SK-N-SH (cell line): ENCODE data around the gene KLHL25. TPM values are rescaled to one million over a fixed set of nuclear protein-coding genes. Genes with fewer than 3 reads are reported as not detected.

Experiments used
- CTCF ChIA-PET: fragments of 300-600, 350-600 bp; formaldehyde crosslinking; extraction: SDS; loops from one replicate; lab custom pipeline; 2021; lab: Yijun Ruan, JAX
- POLR2A ChIA-PET: fragments of 350-600 bp; sonication (Branson Sonifier 250); formaldehyde crosslinking; extraction: SDS; loops from one replicate; lab custom pipeline; 2020; ENCODE audit warnings: antibody characterized with exemption, inconsistent platforms; lab: Yijun Ruan, JAX
- DNase-seq: peaks from one replicate; pipeline ENCODE4 v3.0.0; 2012
- H2AFZ ChIP-seq: fragments of 200-600 bp; sonication (generic); 2 replicates; pipeline ENCODE4 v1.8.1; 2016; ENCODE audit warnings: antibody characterized with exemption, mild to moderate bottlenecking, low read depth
- H3F3A ChIP-seq: fragments of 200-600 bp; sonication (generic); replicated peaks from 2 replicates; pipeline ENCODE3; 2016; ENCODE audit warnings: antibody characterized with exemption, mild to moderate bottlenecking; ENCODE audit not compliant: insufficient read depth
- H3K27ac ChIP-seq, 2 experiments: fragments of 200-500 bp in 1 of 2; fragments of 200-600 bp in 1 of 2; sonication (Bioruptor generic) in 1 of 2; sonication (generic), shearing (Covaris generic) in 1 of 2; 2 replicates each; pipeline versions ENCODE4 v1.5.1 to v1.6.1; 2014 to 2016; ENCODE audit warnings: low read depth in 2 of 2, inconsistent platforms in 1 of 2, low read length in 1 of 2, mild to moderate bottlenecking in 1 of 2, mixed read lengths in 1 of 2
- H3K27me3 ChIP-seq: fragments of 200-600 bp; sonication (generic), shearing (Covaris generic); 2 replicates; pipeline ENCODE4 v1.6.1; 2016; ENCODE audit warnings: mixed run types; ENCODE audit not compliant: insufficient read depth
- H3K36me3 ChIP-seq, 2 experiments: fragments of 200-500 bp in 1 of 2; fragments of 200-600 bp in 1 of 2; sonication (Bioruptor generic) in 1 of 2; sonication (generic) in 1 of 2; replicated peaks in 1 of 2; 2 replicates each; pipeline versions ENCODE3 to v1.5.1; 2014 to 2016; ENCODE audit warnings: low read length in 1 of 2, mild to moderate bottlenecking in 1 of 2; ENCODE audit not compliant: insufficient read depth in 2 of 2, control insufficient read depth in 1 of 2
- H3K4me1 ChIP-seq, 2 experiments: fragments of 200-500 bp in 1 of 2; fragments of 200-600 bp in 1 of 2; sonication (Bioruptor generic) in 1 of 2; sonication (generic), shearing (Covaris generic) in 1 of 2; 2 replicates each; pipeline versions ENCODE4 v1.5.1 to v1.6.1; 2014 to 2016; ENCODE audit warnings: low read depth in 1 of 2, low read length in 1 of 2, mixed run types in 1 of 2; ENCODE audit not compliant: insufficient read depth in 2 of 2, control insufficient read depth in 1 of 2
- H3K4me2 ChIP-seq: fragments of 200-600 bp; sonication (generic), shearing (Covaris generic); 2 replicates; pipeline ENCODE4 v1.6.1; 2017; ENCODE audit warnings: mixed run types
- H3K4me3 ChIP-seq, 2 experiments: fragments of 200-500 bp in 1 of 2; fragments of 200-600 bp in 1 of 2; sonication (Bioruptor generic) in 1 of 2; sonication (generic), shearing (Covaris generic) in 1 of 2; 2 replicates each; pipeline versions ENCODE4 v1.5.1 to v1.8.1; 2014 to 2016; ENCODE audit warnings: low read depth in 2 of 2, inconsistent platforms in 1 of 2, low read length in 1 of 2, mild to moderate bottlenecking in 1 of 2, mixed read lengths in 1 of 2, moderate library complexity in 1 of 2
- H3K79me2 ChIP-seq: fragments of 200-600 bp; sonication (generic); 2 replicates; pipeline ENCODE4 v1.8.1; 2017; ENCODE audit warnings: mild to moderate bottlenecking; ENCODE audit not compliant: insufficient read depth
- H3K9ac ChIP-seq: fragments of 200-600 bp; sonication (generic); 2 replicates; pipeline ENCODE4 v1.6.1; 2017; ENCODE audit warnings: mixed run types
- H3K9me2 ChIP-seq: fragments of 200-600 bp; sonication (generic); 2 replicates; pipeline ENCODE4 v1.6.1; 2017; ENCODE audit warnings: mixed run types
- H3K9me3 ChIP-seq: fragments of 200-600 bp; sonication (generic); 2 replicates; pipeline ENCODE4 v1.6.1; 2017; ENCODE audit warnings: mixed run types, mild to moderate bottlenecking, moderate library complexity
- H4K20me1 ChIP-seq: fragments of 200-600 bp; sonication (generic); 2 replicates; pipeline ENCODE4 v1.6.1; 2017; ENCODE audit warnings: mild to moderate bottlenecking, mixed run types; ENCODE audit not compliant: insufficient read depth
- CHD2 ChIP-seq: fragments of 150-350 bp; IDR thresholded peaks from 2 replicates; pipeline ENCODE4 v1.6.1; 2018; ENCODE audit warnings: low read length; ENCODE audit not compliant: partially characterized antibody
- EP300 ChIP-seq, 2 experiments: IDR thresholded peaks; 2 replicates each; pipeline versions ENCODE4 v1.4.0 to v1.6.1; 2012; ENCODE audit warnings: borderline replicate concordance in 1 of 2, low read depth in 1 of 2, low read length in 1 of 2
- FOXJ3 ChIP-seq: sonication (generic); formaldehyde crosslinking; IDR thresholded peaks from 2 replicates; pipeline ENCODE4 v1.5.1; 2020; ENCODE audit warnings: mild to moderate bottlenecking, missing genetic modification reagents
- FOXM1 ChIP-seq: IDR thresholded peaks from 2 replicates; pipeline ENCODE4 v1.4.0; 2012; ENCODE audit warnings: low read depth, mild to moderate bottlenecking
- GATA2 ChIP-seq: sonication (generic); formaldehyde crosslinking; IDR thresholded peaks from 2 replicates; pipeline ENCODE4 v1.5.0; 2020; ENCODE audit warnings: mild to moderate bottlenecking, missing genetic modification reagents
- MEF2A ChIP-seq: IDR thresholded peaks from 2 replicates; pipeline ENCODE4 v1.4.0; 2012; ENCODE audit warnings: low read depth, borderline replicate concordance
- MXI1 ChIP-seq: IDR thresholded peaks from 2 replicates; pipeline ENCODE4 v1.6.1; 2012; ENCODE audit warnings: mild to moderate bottlenecking, low read depth, low read length, improper control_type of control experiment
- POLR2AphosphoS5 ChIP-seq: IDR thresholded peaks from 2 replicates; pipeline ENCODE4 v1.6.1; 2012; ENCODE audit warnings: low read depth, low read length
- RCOR1 ChIP-seq: fragments of 150-350 bp; IDR thresholded peaks from 2 replicates; pipeline ENCODE4 v1.6.1; 2017; ENCODE audit warnings: antibody characterized with exemption, low read length
- RXRA ChIP-seq: IDR thresholded peaks from 2 replicates; pipeline ENCODE4 v1.4.0; 2012; ENCODE audit warnings: low read depth, mild to moderate bottlenecking, borderline replicate concordance
- SIN3A ChIP-seq: IDR thresholded peaks from 2 replicates; pipeline ENCODE4 v1.6.1; 2012; ENCODE audit warnings: low read depth, mild to moderate bottlenecking, low read length, moderate library complexity, borderline replicate concordance
- TCF12 ChIP-seq: IDR thresholded peaks from 2 replicates; pipeline ENCODE4 v1.4.0; 2012
- TEAD4 ChIP-seq: IDR thresholded peaks from 2 replicates; pipeline ENCODE4 v1.4.0; 2012; ENCODE audit warnings: mild to moderate bottlenecking, borderline replicate concordance; ENCODE audit not compliant: insufficient read depth
- WGBS: methylation state at CpG from one replicate; pipeline ENCODE4 v1.1.6; 2017; ENCODE audit warnings: low lambda C conversion rate; 5-methylcytosine and 5-hydroxymethylcytosine counted together
- polyA plus RNA-seq, 3 experiments: library from polyadenylated mRNA; depleted of rRNA; stranded (reverse); fragments of >200 nt; gene quantifications; 2 replicates each; pipeline ENCODE4 v1.2.3, GENCODE V29; 2012
- TF ChIP-seq, protein P1 (sequence below): fragments of 150-350 bp; IDR thresholded peaks from 2 replicates; pipeline ENCODE4 v1.6.1; 2017; ENCODE audit warnings: antibody characterized with exemption, low read length, low read depth, borderline replicate concordance
- TF ChIP-seq, protein P2 (sequence below): IDR thresholded peaks from 2 replicates; pipeline ENCODE4 v1.4.0; 2012; ENCODE audit warnings: low read depth
- TF ChIP-seq, protein P3 (sequence below): IDR thresholded peaks from 2 replicates; pipeline ENCODE4 v1.4.0; 2012; ENCODE audit warnings: low read depth, borderline replicate concordance
- TF ChIP-seq, protein P4 (sequence below): fragments of 150-350 bp; IDR thresholded peaks from 2 replicates; pipeline ENCODE4 v1.6.1; 2016; ENCODE audit warnings: mild to moderate bottlenecking, low read depth, low read length
- TF ChIP-seq, protein P5 (sequence below): IDR thresholded peaks from 2 replicates; pipeline ENCODE4; 2012

KLHL25 gene
- polyA plus RNA-seq, 1 of the 3 experiments (the other 2 are of a cell fraction) = 4.5 TPM

DNA sequence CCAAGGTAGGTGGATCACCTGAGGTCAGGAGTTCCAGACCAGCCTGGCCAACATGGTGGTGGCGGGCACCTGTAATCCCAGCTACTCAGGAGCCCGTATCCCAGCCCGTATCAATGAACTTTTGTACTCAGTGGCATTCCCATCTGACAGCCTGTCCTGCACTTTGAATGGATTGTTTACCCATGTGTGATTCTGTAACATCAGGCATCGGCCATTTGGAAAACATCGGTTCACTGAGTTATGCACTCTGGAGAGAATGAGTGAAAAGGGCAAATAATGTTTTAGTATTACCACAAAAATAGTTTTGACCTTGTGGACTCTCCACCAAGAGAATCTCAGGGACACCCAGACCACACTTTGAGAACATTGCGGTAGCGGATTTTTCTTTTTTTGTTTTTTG, 13.6 kb downstream of the KLHL25 start:
- Histone ChIP-seq H3K9me3 (no peaks in the 10 kb centered on the region), H2AFZ (no peak overlapping the region), H3K79me2 (peaks cover 69% of the 10 kb centered on the region), H3K4me3 (no peak overlapping the region), H3K9me2 (no peaks in the 10 kb centered on the region), H3K4me2 (no peak overlapping the region), H3K27ac (peak overlapping the region in 1 of 2 experiments; percentile 74; a peak in 2 of 4 replicates), H3K4me1 (peaks cover 9 to 47% of the 10 kb centered on the region in 2 experiments; a peak in 3 of 4 replicates), H3K36me3 (no peaks in the 10 kb centered on the region), H4K20me1 (peaks cover 5% of the 10 kb centered on the region; the same call in 1 of the 2 replicates), H3K9ac (no peak overlapping the region), H3F3A (peaks cover 8% of the 10 kb centered on the region), H3K27me3 (no peaks in the 10 kb centered on the region)
- TF ChIP-seq GATA2 = no peak
- ChIA-PET POLR2A (no interaction called here), CTCF (no interaction called here)
- WGBS = 97% methylated on average over 6 of the region's 7 CpGs
- no peak for DNase-seq

DNA sequence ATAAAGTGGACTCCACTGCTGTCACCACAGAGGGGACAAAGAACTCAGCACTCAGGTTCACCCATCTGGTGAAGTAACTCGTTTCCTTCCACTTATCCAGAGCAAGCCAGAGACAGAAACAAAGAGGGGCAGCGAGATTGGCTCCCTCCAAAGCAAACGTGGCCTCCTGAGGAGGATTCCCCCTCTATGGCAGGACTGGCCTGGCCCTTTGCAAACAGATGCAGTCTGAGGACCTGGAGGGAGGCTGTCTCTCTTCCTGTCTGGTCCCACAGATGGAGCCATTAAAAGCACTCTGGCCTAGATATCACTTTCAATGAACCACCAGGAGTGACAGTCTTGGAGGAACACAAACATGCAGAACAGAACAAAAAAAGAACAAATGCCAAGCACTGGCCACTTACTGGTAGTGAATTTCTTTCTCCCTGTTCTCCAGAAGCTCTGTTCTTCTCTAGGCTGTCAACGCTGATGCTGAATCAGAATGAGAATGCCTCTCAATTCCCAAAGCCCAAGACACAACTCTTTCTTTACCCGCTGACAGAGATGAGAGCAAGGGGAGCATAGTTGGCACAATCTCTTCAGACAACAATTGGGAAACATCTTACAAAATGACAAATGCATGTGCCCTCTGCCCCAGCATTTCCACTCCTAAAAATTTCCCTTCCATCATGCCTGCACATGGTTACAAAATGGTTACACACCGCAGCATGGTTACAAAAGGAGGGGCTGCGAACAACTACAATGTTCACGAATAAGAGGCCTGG, 14.3 kb downstream of the KLHL25 start:
- Histone ChIP-seq H3K9me3 (no peaks in the 10 kb centered on the region), H3K4me1 (peaks cover 4 to 42% of the 10 kb centered on the region in 2 experiments; a peak in 2 of 4 replicates), H3K9me2 (no peaks in the 10 kb centered on the region), H3F3A (peaks cover 6% of the 10 kb centered on the region), H3K27ac (peak overlapping the region in 1 of 2 experiments; percentile 74; a peak in 2 of 4 replicates), H3K4me3 (no peak overlapping the region), H2AFZ (no peak overlapping the region), H3K27me3 (no peaks in the 10 kb centered on the region), H3K4me2 (no peak overlapping the region), H3K9ac (no peak overlapping the region), H4K20me1 (peaks cover 4% of the 10 kb centered on the region; the same call in 1 of the 2 replicates), H3K79me2 (peaks cover 74% of the 10 kb centered on the region), H3K36me3 (no peaks in the 10 kb centered on the region)
- peak; percentile 58 for DNase-seq
- TF ChIP-seq, protein P1, sequence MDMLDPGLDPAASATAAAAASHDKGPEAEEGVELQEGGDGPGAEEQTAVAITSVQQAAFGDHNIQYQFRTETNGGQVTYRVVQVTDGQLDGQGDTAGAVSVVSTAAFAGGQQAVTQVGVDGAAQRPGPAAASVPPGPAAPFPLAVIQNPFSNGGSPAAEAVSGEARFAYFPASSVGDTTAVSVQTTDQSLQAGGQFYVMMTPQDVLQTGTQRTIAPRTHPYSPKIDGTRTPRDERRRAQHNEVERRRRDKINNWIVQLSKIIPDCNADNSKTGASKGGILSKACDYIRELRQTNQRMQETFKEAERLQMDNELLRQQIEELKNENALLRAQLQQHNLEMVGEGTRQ = no peak
- TF ChIP-seq RXRA = no peak
- TF ChIP-seq GATA2 = no peak
- no peak for TF ChIP-seq EP300 (IDR thresholded peaks at IDR 0.05; ENCODE audit: borderline replicate concordance in 1 of 2, low read depth in 1 of 2, low read length in 1 of 2)
- TF ChIP-seq CHD2 = no peak
- TF ChIP-seq POLR2AphosphoS5 = no peak
- no peak for TF ChIP-seq FOXM1
- TF ChIP-seq FOXJ3 (CRISPR knock-in tag) = no peak
- TF ChIP-seq, protein P2, sequence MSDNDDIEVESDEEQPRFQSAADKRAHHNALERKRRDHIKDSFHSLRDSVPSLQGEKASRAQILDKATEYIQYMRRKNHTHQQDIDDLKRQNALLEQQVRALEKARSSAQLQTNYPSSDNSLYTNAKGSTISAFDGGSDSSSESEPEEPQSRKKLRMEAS = no peak
- TF ChIP-seq, protein P3, sequence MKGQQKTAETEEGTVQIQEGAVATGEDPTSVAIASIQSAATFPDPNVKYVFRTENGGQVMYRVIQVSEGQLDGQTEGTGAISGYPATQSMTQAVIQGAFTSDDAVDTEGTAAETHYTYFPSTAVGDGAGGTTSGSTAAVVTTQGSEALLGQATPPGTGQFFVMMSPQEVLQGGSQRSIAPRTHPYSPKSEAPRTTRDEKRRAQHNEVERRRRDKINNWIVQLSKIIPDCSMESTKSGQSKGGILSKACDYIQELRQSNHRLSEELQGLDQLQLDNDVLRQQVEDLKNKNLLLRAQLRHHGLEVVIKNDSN = no peak
- no peak for TF ChIP-seq MXI1
- no peak for TF ChIP-seq MEF2A
- no peak for TF ChIP-seq SIN3A
- TF ChIP-seq TEAD4 = no peak
- TF ChIP-seq, protein P4, sequence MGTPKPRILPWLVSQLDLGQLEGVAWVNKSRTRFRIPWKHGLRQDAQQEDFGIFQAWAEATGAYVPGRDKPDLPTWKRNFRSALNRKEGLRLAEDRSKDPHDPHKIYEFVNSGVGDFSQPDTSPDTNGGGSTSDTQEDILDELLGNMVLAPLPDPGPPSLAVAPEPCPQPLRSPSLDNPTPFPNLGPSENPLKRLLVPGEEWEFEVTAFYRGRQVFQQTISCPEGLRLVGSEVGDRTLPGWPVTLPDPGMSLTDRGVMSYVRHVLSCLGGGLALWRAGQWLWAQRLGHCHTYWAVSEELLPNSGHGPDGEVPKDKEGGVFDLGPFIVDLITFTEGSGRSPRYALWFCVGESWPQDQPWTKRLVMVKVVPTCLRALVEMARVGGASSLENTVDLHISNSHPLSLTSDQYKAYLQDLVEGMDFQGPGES = no peak
- no peak for TF ChIP-seq TCF12
- TF ChIP-seq, protein P5, sequence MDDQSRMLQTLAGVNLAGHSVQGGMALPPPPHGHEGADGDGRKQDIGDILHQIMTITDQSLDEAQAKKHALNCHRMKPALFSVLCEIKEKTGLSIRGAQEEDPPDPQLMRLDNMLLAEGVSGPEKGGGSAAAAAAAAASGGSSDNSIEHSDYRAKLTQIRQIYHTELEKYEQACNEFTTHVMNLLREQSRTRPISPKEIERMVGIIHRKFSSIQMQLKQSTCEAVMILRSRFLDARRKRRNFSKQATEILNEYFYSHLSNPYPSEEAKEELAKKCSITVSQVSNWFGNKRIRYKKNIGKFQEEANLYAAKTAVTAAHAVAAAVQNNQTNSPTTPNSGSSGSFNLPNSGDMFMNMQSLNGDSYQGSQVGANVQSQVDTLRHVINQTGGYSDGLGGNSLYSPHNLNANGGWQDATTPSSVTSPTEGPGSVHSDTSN = no peak
- no peak for TF ChIP-seq RCOR1
- 94% methylated on average over 8 of the region's 8 CpGs for WGBS
- CTCF ChIA-PET = interaction anchor here (0.9 kb wide), 1 partner anchor 52 kb away, joined by 3 read pairs; no protein-coding TSS in a partner anchor
- POLR2A ChIA-PET = no interaction called here
